ENCODE measurements around the gene DCAF8.
A peak's percentile ranks its signal among the peaks of the same experiment; 100 is the strongest.

DCAF8 gene

DNA sequence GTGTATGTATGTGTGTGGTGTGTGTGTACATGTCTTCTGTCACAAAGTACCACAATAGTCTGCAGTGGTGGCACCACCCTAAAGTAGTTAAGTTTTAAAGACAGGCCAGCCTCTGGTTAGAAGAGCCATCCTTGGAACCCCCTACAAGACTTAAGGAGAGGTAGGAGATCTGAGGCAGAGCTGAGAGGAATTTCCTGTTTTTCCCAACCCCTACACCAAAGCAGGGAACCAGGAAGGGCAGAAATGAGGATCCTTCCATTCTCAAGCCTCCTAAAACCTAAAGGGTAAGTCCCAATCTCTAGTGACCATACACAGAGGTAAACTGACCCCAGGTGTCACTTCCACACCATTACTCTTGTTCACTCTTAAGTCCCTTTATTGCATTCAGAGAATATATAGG lies 46.0 kb downstream of the DCAF8 start:
- Histone ChIP-seq H3K9me3 (ENCODE audit: control insufficient read depth, low read length) (no peaks in the 10 kb centered on the region), H3K36me3 (ENCODE audit: control insufficient read depth, insufficient read depth, low read length) (peaks cover 55% of the 10 kb centered on the region), H3K4me1 (ENCODE audit: control insufficient read depth, insufficient read depth, low read length) (peaks cover 7% of the 10 kb centered on the region), H3K27me3 (ENCODE audit: control insufficient read depth, insufficient read depth, low read length, poor library complexity, severe bottlenecking) (no peaks in the 10 kb centered on the region), H3K27ac (ENCODE audit: insufficient read depth, low read depth, low read length, poor library complexity, severe bottlenecking) (no peak overlapping the region), H3K4me3 (ENCODE audit: insufficient read depth, low read depth, low read length) (no peak overlapping the region)

DNA sequence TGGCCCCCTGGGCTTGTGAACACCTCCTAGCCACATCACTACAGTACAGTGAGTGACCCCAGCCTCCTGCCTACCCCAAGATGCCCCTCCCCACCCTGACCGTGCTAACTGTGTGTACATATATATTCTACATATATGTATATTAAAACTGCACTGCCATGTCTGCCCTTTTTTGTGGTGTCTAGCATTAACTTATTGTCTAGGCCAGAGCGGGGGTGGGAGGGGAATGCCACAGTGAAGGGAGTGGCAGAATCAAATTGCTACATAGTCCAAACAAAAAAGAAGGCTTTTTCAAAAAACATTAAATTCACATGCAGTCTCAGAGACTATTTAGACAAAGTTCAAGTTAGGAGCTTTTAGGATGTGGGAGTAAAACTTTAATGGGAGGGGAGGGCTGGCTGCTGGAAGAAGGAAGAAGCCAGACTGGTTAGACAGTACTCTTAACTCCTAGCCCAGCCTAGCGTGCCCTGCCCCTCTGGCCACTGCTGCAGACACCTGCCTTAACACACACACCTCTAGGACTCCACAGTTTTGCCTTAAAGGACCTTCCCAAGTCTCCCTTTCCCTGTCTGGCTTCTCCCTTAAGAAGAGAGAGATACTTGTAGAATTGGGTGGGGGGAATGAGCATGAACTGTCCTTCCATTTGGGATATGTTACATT lies 47.7 kb downstream of the DCAF8 start:
- Histone ChIP-seq H3K36me3 (ENCODE audit: control insufficient read depth, insufficient read depth, low read length) (peaks cover 55% of the 10 kb centered on the region), H3K27ac (ENCODE audit: insufficient read depth, low read depth, low read length, poor library complexity, severe bottlenecking) (no peak overlapping the region), H3K4me3 (ENCODE audit: insufficient read depth, low read depth, low read length) (no peak overlapping the region), H3K9me3 (ENCODE audit: control insufficient read depth, low read length) (no peaks in the 10 kb centered on the region), H3K4me1 (ENCODE audit: control insufficient read depth, insufficient read depth, low read length) (peaks cover 24% of the 10 kb centered on the region), H3K27me3 (ENCODE audit: control insufficient read depth, insufficient read depth, low read length, poor library complexity, severe bottlenecking) (no peaks in the 10 kb centered on the region)
- WGBS, 2 experiments = 83 to 87% methylated on average over 2 of the region's 3 CpGs

DNA sequence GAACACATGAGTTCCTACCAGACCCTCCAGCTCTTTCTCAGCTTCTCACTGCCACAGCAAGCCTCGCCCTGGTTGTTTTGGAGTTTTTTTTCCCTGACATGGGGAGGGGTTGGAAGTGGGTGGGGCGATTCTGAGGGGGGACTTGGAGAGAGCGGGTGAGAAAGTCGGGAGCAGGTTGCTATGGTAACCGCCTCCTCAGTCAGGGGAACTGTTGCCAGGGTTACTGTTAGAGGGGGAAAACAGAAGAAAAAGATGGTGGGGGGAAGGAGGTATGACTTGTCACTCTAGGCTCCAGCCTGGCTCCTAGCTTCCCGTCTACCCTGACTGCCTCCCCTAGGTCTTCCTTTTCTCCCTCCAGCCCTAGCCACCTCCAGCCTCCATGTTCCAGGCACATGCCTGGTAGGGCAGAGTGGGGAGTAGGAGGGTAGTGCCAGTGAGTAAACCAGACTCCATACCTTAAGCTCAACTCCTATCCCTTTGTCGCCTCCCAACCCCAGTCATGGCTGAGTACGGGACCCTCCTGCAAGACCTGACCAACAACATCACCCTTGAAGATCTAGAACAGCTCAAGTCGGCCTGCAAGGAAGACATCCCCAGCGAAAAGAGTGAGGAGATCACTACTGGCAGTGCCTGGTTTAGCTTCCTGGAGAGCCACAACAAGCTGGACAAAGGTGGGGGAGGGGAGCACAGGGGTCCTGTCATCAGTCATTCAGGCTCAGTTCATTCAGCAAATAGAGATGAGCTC lies 51.1 kb downstream of the DCAF8 start:
- Histone ChIP-seq H3K4me1 (ENCODE audit: control insufficient read depth, insufficient read depth, low read length) (peaks cover 54% of the 10 kb centered on the region), H3K36me3 (ENCODE audit: control insufficient read depth, insufficient read depth, low read length) (peaks cover 34% of the 10 kb centered on the region), H3K27me3 (ENCODE audit: control insufficient read depth, insufficient read depth, low read length, poor library complexity, severe bottlenecking) (no peaks in the 10 kb centered on the region), H3K9me3 (ENCODE audit: control insufficient read depth, low read length) (no peaks in the 10 kb centered on the region), H3K27ac (ENCODE audit: insufficient read depth, low read depth, low read length, poor library complexity, severe bottlenecking) (peak overlapping the region; percentile 68), H3K4me3 (ENCODE audit: insufficient read depth, low read depth, low read length) (no peak overlapping the region)
- 67 to 75% methylated on average over 10 of the region's 10 CpGs for WGBS, 2 experiments

DNA sequence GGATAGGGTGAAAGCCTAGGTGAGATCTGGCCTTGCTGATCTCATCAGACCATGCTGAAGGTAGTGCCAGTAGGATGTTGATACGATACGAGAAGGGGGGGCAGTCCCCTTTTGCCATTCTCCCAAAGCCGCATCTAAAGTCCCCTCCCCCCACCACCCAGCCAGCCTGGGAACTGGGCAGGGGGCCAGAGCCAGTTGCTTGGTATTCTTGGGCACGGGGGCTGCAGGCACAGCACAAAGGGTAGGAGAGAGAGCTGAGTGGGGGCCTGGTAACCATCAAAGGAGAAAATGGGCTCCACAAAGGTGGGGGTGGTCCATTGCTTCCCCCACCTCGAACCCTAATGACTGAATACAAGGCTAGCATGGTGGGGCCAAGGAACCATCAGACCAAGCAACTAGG lies 51.8 kb downstream of the DCAF8 start:
- WGBS, 2 experiments = 84 to 89% methylated on average over 5 of the region's 5 CpGs
- H3K9me3 ChIP-seq (ENCODE audit: control insufficient read depth, low read length) = no peaks in the 10 kb centered on the region
- H3K27me3 ChIP-seq (ENCODE audit: control insufficient read depth, insufficient read depth, low read length, poor library complexity, severe bottlenecking) = no peaks in the 10 kb centered on the region
- peaks cover 31% of the 10 kb centered on the region for H3K36me3 ChIP-seq (ENCODE audit: control insufficient read depth, insufficient read depth, low read length)
- H3K27ac ChIP-seq (ENCODE audit: insufficient read depth, low read depth, low read length, poor library complexity, severe bottlenecking) = no peak overlapping the region
- H3K4me3 ChIP-seq (ENCODE audit: insufficient read depth, low read depth, low read length) = no peak overlapping the region
- peaks cover 54% of the 10 kb centered on the region for H3K4me1 ChIP-seq (ENCODE audit: control insufficient read depth, insufficient read depth, low read length)

DNA sequence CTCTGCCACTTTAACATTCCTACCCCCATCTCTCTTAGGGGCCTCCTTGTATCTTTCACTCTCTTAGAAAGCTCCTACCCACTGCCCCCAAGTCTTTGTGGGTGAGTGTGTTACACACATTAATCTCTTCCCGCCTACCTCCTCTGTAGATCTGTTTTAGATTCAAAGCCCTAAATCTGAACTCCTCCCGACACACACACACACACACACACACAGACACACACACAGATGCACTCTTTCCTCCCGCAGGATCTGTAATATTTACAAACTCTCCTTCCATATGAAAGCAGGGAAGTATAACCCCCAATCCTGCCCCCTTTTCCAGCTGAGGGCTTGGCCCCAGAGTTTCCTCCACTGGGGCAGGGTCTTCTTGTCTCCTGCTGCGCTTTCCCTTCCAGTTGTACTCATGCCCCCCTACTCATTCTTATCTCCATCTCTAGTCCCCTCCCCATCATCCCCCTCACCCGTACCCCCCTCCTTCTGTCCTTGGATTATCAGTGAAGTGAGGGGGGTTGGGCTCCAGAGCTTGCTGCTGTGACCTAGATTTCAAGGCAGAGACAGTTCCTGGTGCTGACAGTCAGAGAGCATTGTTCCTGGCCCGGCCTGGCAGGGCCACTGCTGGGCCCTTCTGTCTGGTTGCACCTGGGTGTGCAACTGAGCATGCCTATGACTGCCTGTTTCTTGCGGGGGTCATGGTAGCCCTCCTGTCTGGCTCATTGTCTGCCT lies 52.9 kb downstream of the DCAF8 start:
- H3K27ac ChIP-seq (ENCODE audit: insufficient read depth, low read depth, low read length, poor library complexity, severe bottlenecking) = peak overlapping the region; percentile 53
- H3K36me3 ChIP-seq (ENCODE audit: control insufficient read depth, insufficient read depth, low read length) = peaks cover 24% of the 10 kb centered on the region
- H3K4me1 ChIP-seq (ENCODE audit: control insufficient read depth, insufficient read depth, low read length) = peaks cover 59% of the 10 kb centered on the region

DNA sequence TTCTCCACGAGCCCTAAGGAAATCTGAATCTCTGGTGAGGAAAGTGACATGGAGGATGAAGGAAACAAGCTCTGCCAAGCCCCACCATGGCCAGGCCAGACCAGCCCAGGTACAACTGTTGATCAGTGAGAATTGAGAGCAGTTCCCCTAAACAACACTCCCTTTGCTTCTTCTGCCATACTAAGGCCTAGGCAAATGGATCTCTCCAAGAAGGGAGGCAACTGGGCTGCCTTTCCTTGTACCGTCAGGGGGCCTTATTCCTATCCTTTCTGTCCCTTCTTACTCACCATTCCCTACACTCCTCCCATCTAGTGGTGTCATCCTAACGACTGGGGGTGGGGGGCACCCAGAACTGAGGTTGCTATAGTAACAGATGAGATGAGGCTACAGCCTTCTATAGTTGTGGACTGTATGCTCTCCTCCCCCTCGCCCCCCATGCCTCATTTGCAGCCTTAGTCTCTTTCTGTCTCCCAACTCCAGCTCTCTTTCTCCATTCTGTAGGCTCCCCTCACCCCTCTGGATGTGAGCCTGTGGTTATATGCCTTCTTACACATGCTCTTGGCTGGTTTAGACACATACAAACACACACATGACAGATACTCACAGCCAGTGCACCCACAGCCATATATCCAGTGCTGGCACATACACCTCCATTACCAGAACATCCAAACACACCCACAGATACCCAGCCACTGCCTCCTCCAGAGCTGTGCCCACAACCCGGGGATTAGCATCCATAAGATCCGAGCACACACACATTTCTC lies 53.6 kb downstream of the DCAF8 start:
- Histone ChIP-seq H3K36me3 (ENCODE audit: control insufficient read depth, insufficient read depth, low read length) (peaks cover 16% of the 10 kb centered on the region), H3K27me3 (ENCODE audit: control insufficient read depth, insufficient read depth, low read length, poor library complexity, severe bottlenecking) (no peaks in the 10 kb centered on the region), H3K4me3 (ENCODE audit: insufficient read depth, low read depth, low read length) (no peak overlapping the region), H3K27ac (ENCODE audit: insufficient read depth, low read depth, low read length, poor library complexity, severe bottlenecking) (no peak overlapping the region), H3K4me1 (ENCODE audit: control insufficient read depth, insufficient read depth, low read length) (peaks cover 65% of the 10 kb centered on the region), H3K9me3 (ENCODE audit: control insufficient read depth, low read length) (no peaks in the 10 kb centered on the region)
- 70 to 76% methylated on average over 6 of the region's 6 CpGs for WGBS, 2 experiments

More for the DNA sequence above, 52.9 kb downstream of the DCAF8 start:
- H3K9me3 ChIP-seq (ENCODE audit: control insufficient read depth, low read length) = no peaks in the 10 kb centered on the region
- H3K27me3 ChIP-seq (ENCODE audit: control insufficient read depth, insufficient read depth, low read length, poor library complexity, severe bottlenecking) = no peaks in the 10 kb centered on the region
- WGBS, 2 experiments = 51 to 52% methylated on average over 6 to 7 of the region's 7 CpGs
- no peak overlapping the region for H3K4me3 ChIP-seq (ENCODE audit: insufficient read depth, low read depth, low read length)

DNA sequence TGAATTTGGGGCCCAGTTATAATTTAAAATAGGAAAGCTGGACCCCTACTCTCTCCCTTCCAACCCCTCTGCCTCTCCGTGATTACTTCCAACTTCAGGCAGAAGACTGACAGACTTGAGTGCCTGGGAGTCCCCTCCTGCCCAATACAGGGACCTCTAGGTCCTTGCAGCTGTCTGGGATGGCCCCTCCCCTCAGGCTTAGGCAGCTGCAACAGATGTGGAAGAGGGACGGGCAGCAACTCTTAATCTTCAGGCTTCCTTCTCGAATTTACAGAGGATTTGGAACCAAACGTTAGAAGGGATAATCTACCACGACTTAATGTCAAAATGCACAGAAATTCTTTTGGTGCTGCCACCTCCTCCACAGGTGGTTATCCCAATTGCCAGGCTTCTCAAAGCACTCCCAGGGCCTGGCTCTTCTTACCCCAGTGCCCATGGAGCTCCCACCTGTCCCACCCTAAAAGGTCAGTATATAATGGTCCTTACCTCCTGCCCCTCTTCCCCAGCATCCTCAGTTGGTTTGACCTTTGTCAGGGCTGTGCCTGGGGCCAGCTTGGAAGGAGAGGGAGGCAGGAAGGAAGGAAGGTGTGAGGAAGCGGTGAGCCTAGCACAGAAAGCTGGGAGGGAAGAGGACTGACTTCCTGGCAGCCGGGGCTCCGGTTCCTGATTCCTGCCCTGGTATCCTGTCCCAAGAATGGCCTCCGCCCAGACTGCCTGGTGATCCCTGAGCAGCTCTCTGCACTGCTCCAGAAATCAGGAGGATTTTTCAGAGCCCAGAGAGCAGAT lies 54.4 kb downstream of the DCAF8 start:
- H3K9me3 ChIP-seq (ENCODE audit: control insufficient read depth, low read length) = no peaks in the 10 kb centered on the region
- peaks cover 65% of the 10 kb centered on the region for H3K4me1 ChIP-seq (ENCODE audit: control insufficient read depth, insufficient read depth, low read length)
- no peak overlapping the region for H3K4me3 ChIP-seq (ENCODE audit: insufficient read depth, low read depth, low read length)
- 69 to 71% methylated on average over 9 of the region's 9 CpGs for WGBS, 2 experiments
- H3K27ac ChIP-seq (ENCODE audit: insufficient read depth, low read depth, low read length, poor library complexity, severe bottlenecking) = no peak overlapping the region
- no peaks in the 10 kb centered on the region for H3K27me3 ChIP-seq (ENCODE audit: control insufficient read depth, insufficient read depth, low read length, poor library complexity, severe bottlenecking)
- H3K36me3 ChIP-seq (ENCODE audit: control insufficient read depth, insufficient read depth, low read length) = peaks cover 10% of the 10 kb centered on the region

DNA sequence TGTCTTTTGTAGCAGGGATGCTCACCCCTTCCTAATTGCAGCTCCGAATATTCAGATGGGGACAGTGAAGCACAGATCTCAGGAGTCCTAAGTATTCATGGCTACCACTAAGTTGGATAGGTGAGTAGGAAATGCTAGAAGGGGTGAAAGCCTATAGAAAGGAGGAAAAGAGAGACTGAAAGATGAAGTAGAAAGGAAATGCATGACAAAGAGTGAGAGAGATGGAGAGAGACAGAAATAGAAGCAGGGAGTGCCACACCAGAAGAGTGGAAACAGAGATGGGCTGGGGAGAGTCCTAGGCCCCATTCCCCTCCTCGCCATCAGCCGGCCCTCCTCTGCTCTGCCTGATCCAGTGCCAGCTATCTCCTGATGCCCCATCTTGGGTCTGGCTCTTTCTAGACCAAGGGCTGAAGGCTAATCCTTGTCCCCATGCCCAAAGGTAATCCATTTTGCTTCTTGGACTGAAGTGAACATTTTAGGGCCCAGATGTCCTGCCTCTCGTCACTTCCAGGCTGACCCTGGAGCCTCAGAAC lies 55.2 kb downstream of the DCAF8 start:
- Histone ChIP-seq H3K4me3 (ENCODE audit: insufficient read depth, low read depth, low read length) (no peak overlapping the region), H3K27me3 (ENCODE audit: control insufficient read depth, insufficient read depth, low read length, poor library complexity, severe bottlenecking) (no peaks in the 10 kb centered on the region), H3K27ac (ENCODE audit: insufficient read depth, low read depth, low read length, poor library complexity, severe bottlenecking) (no peak overlapping the region), H3K9me3 (ENCODE audit: control insufficient read depth, low read length) (no peaks in the 10 kb centered on the region), H3K36me3 (ENCODE audit: control insufficient read depth, insufficient read depth, low read length) (peaks cover 3% of the 10 kb centered on the region), H3K4me1 (ENCODE audit: control insufficient read depth, insufficient read depth, low read length) (peaks cover 65% of the 10 kb centered on the region)
- WGBS, 2 experiments = 94 to 95% methylated on average over 4 of the region's 4 CpGs

DNA sequence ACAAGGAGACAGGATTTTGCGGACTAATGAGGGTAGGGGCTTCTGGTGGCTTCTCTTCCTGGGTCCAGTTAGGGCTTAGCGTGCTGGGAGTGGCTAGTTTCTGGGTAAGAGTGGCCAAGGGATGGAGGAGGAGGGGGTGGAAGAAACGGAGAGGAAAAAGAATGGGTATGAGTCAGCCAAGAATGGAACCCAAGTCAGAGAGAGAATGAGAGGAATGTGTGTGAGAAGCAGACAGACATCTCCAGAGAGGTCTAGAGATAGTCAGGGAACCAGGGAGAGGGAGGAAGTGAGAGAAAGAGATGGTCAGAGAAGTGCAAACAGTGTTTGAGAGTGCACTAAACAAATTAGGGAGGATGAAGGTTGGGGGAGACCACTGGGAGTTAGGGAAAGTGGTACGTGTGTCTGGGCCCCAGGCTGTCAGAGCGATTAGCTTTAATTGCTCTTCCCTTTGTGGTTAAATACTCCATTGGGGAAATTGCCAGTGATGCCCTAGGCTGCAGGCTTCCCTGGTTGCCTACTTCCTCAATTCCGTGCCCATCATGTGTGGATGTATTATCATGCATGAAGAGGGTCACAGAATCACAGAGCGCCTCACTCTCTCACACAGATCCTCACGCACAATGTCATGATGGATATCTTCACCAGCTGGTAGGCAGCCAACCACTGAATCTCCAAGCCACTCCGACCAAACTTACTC lies 55.8 kb downstream of the DCAF8 start:
- Histone ChIP-seq H3K4me1 (ENCODE audit: control insufficient read depth, insufficient read depth, low read length) (peaks cover 60% of the 10 kb centered on the region), H3K4me3 (ENCODE audit: insufficient read depth, low read depth, low read length) (peak overlapping the region; percentile 93), H3K9me3 (ENCODE audit: control insufficient read depth, low read length) (no peaks in the 10 kb centered on the region), H3K27ac (ENCODE audit: insufficient read depth, low read depth, low read length, poor library complexity, severe bottlenecking) (no peak overlapping the region), H3K27me3 (ENCODE audit: control insufficient read depth, insufficient read depth, low read length, poor library complexity, severe bottlenecking) (no peaks in the 10 kb centered on the region), H3K36me3 (ENCODE audit: control insufficient read depth, insufficient read depth, low read length) (no peaks in the 10 kb centered on the region)
- WGBS, 2 experiments = 54 to 56% methylated on average over 9 of the region's 9 CpGs
